Endometrium (tissue), 2 donors: Measurements from ENCODE around the gene SEC63.
"Not testable (repeated sequence)": the region's sequence is repeated elsewhere in the genome, so short reads cannot be mapped to it uniquely, and the experiment has no call there.

Experiments
- FAIRE-seq: peaks from 2 replicates; lab custom pipeline; 2012; peaks lifted over from hg19 to GRCh38; lab: Jason Lieb, UNC
- donor health status: control.
- donor health status: control.

SEC63 gene

GRCh38 chr6:107862383-107862782, 95.6 kb downstream of the SEC63 start:
- FAIRE-seq, result no peak

GRCh38 chr6:107860963-107861362, 97.0 kb downstream of the SEC63 start:
- not testable (repeated sequence) for FAIRE-seq

- not testable (repeated sequence) for FAIRE-seq
Observed at GRCh38 chr6:107860144-107860543, 97.9 kb downstream of the SEC63 start.

GRCh38 chr6:107853230-107853629, 104.8 kb downstream of the SEC63 start:
- no peak for FAIRE-seq

GRCh38 chr6:107849325-107849724, 108.7 kb downstream of the SEC63 start:
- FAIRE-seq, result no peak

GRCh38 chr6:107847844-107848802, 109.9 kb downstream of the SEC63 start:
- FAIRE-seq, result peak; percentile 4

GRCh38 chr6:107846262-107846795, 111.7 kb downstream of the SEC63 start:
- FAIRE-seq, result no peak

- no peak for FAIRE-seq
Observed at GRCh38 chr6:107845777-107846176, 112.2 kb downstream of the SEC63 start.

GRCh38 chr6:107843400-107843799, 114.6 kb downstream of the SEC63 start:
- FAIRE-seq, result no peak

GRCh38 chr6:107841275-107841670, 116.7 kb downstream of the SEC63 start:
- no peak for FAIRE-seq

GRCh38 chr6:107840636-107841274, 117.3 kb downstream of the SEC63 start:
- FAIRE-seq, result no peak

GRCh38 chr6:107833136-107833535, 124.9 kb downstream of the SEC63 start:
- FAIRE-seq, result no peak

GRCh38 chr6:107832151-107833056, 125.6 kb downstream of the SEC63 start:
- FAIRE-seq, result no peak

GRCh38 chr6:107830060-107830459, 127.9 kb downstream of the SEC63 start:
- FAIRE-seq, result no peak

- no peak for FAIRE-seq
Observed at GRCh38 chr6:107827541-107827940, 130.5 kb downstream of the SEC63 start.

GRCh38 chr6:107823047-107823557, 134.9 kb downstream of the SEC63 start:
- FAIRE-seq, result no peak

GRCh38 chr6:107822176-107823046, 135.6 kb downstream of the SEC63 start:
- no peak for FAIRE-seq

GRCh38 chr6:107821591-107821990, 136.4 kb downstream of the SEC63 start:
- no peak for FAIRE-seq

GRCh38 chr6:107820338-107821261, 137.4 kb downstream of the SEC63 start:
- no peak for FAIRE-seq

GRCh38 chr6:107819964-107820337, 138.1 kb downstream of the SEC63 start:
- no peak for FAIRE-seq
